HEK293 (cell line): ENCODE measurements around the gene STAT5B.

Experiments used
- GLIS2 ChIP-seq: fragments of 450-650 bp; formaldehyde crosslinking; IDR thresholded peaks from 2 replicates; pipeline ENCODE4 v1.5.1; 2016; ENCODE audit warnings: missing biosample characterization, missing genetic modification characterization
- HOXA7 ChIP-seq: sonication (generic); formaldehyde crosslinking; IDR thresholded peaks from 2 replicates; pipeline ENCODE4 v1.8.1; 2022; ENCODE audit warnings: missing genetic modification reagents, borderline replicate concordance
- INSM2 ChIP-seq: fragments of 450-650 bp; formaldehyde crosslinking; IDR thresholded peaks from 2 replicates; pipeline ENCODE4 v1.5.1; 2016; ENCODE audit warnings: missing biosample characterization, missing genetic modification characterization
- KLF1 ChIP-seq: fragments of 450-650 bp; formaldehyde crosslinking; IDR thresholded peaks from 2 replicates; pipeline ENCODE4 v1.5.1; 2016; ENCODE audit warnings: missing biosample characterization, missing genetic modification characterization
- KLF7 ChIP-seq: fragments of 450-650 bp; formaldehyde crosslinking; IDR thresholded peaks from 2 replicates; pipeline ENCODE4 v1.5.1; 2016; ENCODE audit warnings: missing biosample characterization, missing genetic modification characterization, borderline replicate concordance
- MZF1 ChIP-seq: fragments of 450-650 bp; formaldehyde crosslinking; IDR thresholded peaks from 2 replicates; pipeline ENCODE4 v1.5.1; 2017; ENCODE audit warnings: missing biosample characterization, missing genetic modification characterization, borderline replicate concordance
- SCRT1 ChIP-seq: fragments of 450-650 bp; formaldehyde crosslinking; IDR thresholded peaks from 2 replicates; pipeline ENCODE4 v1.5.1; 2016; ENCODE audit warnings: missing biosample characterization, missing genetic modification characterization, borderline replicate concordance
- ZBTB1 ChIP-seq: fragments of 450-650 bp; formaldehyde crosslinking; IDR thresholded peaks from 2 replicates; pipeline ENCODE4 v1.5.1; 2016; ENCODE audit warnings: missing biosample characterization, missing genetic modification characterization
- ZBTB48 ChIP-seq: fragments of 450-650 bp; formaldehyde crosslinking; IDR thresholded peaks from 2 replicates; pipeline ENCODE4 v1.5.1; 2016; ENCODE audit warnings: missing biosample characterization, missing genetic modification characterization
- ZBTB8A ChIP-seq: fragments of 450-650 bp; formaldehyde crosslinking; IDR thresholded peaks from 2 replicates; pipeline ENCODE4 v1.5.1; 2016; ENCODE audit warnings: missing biosample characterization, missing genetic modification characterization
- ZFHX2 ChIP-seq: fragments of 450-650 bp; formaldehyde crosslinking; conservative IDR thresholded peaks from 2 replicates; pipeline ENCODE4 v1.5.1; 2016; ENCODE audit warnings: missing biosample characterization, missing genetic modification characterization
- ZNF221 ChIP-seq: fragments of 450-650 bp; formaldehyde crosslinking; IDR thresholded peaks from 2 replicates; pipeline ENCODE4 v1.5.1; 2017; ENCODE audit warnings: missing biosample characterization, missing genetic modification characterization, borderline replicate concordance
- ZNF26 ChIP-seq: fragments of 450-650 bp; formaldehyde crosslinking; IDR thresholded peaks from 2 replicates; pipeline ENCODE4 v1.5.1; 2016; ENCODE audit warnings: missing biosample characterization, missing genetic modification characterization
- ZNF394 ChIP-seq: fragments of 450-650 bp; formaldehyde crosslinking; IDR thresholded peaks from 2 replicates; pipeline ENCODE4 v1.5.1; 2016; ENCODE audit warnings: missing biosample characterization, missing genetic modification characterization, mild to moderate bottlenecking, moderate library complexity, borderline replicate concordance
- ZNF48 ChIP-seq: fragments of 450-650 bp; formaldehyde crosslinking; IDR thresholded peaks from 2 replicates; pipeline ENCODE4 v1.5.1; 2016; ENCODE audit warnings: missing biosample characterization, missing genetic modification characterization
- ZNF510 ChIP-seq: fragments of 450-650 bp; formaldehyde crosslinking; IDR thresholded peaks from 2 replicates; pipeline ENCODE4 v1.5.1; 2018; ENCODE audit warnings: mild to moderate bottlenecking, missing genetic modification characterization, missing biosample characterization; ENCODE audit not compliant: insufficient replicate concordance
- ZNF555 ChIP-seq: fragments of 450-650 bp; formaldehyde crosslinking; conservative IDR thresholded peaks from 2 replicates; pipeline ENCODE4 v1.5.1; 2017; ENCODE audit warnings: missing biosample characterization, mild to moderate bottlenecking, missing genetic modification characterization, inconsistent platforms
- ZNF621 ChIP-seq: fragments of 450-650 bp; formaldehyde crosslinking; IDR thresholded peaks from 2 replicates; pipeline ENCODE4 v1.5.1; 2017; ENCODE audit warnings: missing biosample characterization, missing genetic modification characterization
- ZNF664 ChIP-seq: fragments of 450-650 bp; formaldehyde crosslinking; IDR thresholded peaks from 2 replicates; pipeline ENCODE4 v1.5.1; 2016; ENCODE audit warnings: missing biosample characterization, missing genetic modification characterization
- ZNF785 ChIP-seq: fragments of 450-650 bp; formaldehyde crosslinking; IDR thresholded peaks from 2 replicates; pipeline ENCODE4 v1.5.1; 2016; ENCODE audit warnings: missing biosample characterization, missing genetic modification characterization
- ZSCAN30 ChIP-seq: fragments of 450-650 bp; IDR thresholded peaks from 2 replicates; pipeline ENCODE4 v1.5.1; 2018; ENCODE audit warnings: missing biosample characterization, mild to moderate bottlenecking, missing genetic modification characterization, moderate library complexity
- TF ChIP-seq, protein P1 (sequence below): fragments of 450-650 bp; formaldehyde crosslinking; IDR thresholded peaks from 2 replicates; pipeline ENCODE4 v1.5.1; 2017; ENCODE audit warnings: missing biosample characterization, missing genetic modification characterization
- TF ChIP-seq, protein P2 (sequence below): fragments of 450-650 bp; formaldehyde crosslinking; IDR thresholded peaks from 2 replicates; pipeline ENCODE4 v1.5.1; 2016; ENCODE audit warnings: missing biosample characterization, missing genetic modification characterization
- TF ChIP-seq, protein P3 (sequence below): fragments of 450-650 bp; formaldehyde crosslinking; IDR thresholded peaks from 2 replicates; pipeline ENCODE4 v1.5.1; 2017; ENCODE audit warnings: missing biosample characterization, missing genetic modification characterization
- TF ChIP-seq, protein P4 (sequence below): fragments of 450-650 bp; formaldehyde crosslinking; conservative IDR thresholded peaks from 2 replicates; pipeline ENCODE4 v1.5.1; 2016; ENCODE audit warnings: low read depth, missing biosample characterization, missing genetic modification characterization

STAT5B gene

DNA sequence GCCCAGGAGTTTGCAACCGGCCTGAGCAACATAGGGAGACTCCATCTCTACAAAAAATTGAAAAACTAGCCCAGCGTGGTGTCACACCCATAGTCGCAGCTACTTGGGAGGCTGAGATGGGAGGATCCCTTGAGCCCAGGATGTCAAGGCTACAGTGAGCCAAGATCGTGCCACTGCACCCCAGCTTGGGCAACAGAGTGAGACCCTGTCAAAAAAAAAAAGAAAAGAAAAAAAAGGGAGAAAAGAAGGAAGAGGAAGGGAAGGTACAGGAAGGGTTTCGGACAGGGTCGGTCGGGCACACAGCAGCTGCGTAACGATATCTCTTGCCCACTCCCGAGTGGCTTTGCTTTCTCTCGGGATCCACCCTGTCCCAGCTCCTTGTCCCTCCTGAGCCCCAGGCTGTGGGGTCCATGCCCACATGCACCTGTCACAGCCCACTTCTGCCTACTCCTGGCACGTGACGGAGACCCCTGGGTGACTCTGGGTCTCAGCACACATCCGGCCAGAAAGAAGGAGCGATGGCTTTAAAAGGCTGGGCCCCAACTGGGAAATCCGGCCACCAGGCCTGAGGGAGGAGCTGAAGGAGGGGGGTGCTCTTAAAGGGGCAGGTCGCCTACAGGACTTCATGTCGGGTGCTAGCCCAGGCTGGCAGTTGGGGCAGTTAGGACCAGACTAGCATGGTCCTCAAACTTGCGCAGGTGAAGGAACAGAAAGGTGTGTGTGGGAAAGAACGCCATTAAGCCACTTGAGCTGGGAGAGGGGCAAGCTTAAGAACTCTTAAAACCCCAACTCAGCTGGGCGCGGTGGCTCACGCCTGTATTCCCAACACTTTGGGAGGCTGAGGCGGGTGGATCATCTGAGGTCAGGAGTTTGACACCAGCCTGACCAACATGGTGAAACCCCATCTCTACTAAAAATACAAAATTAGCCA lies 82.0 kb downstream of the STAT5B start, which contains the start of gene GHDC (continued):
- TF ChIP-seq, protein P1, sequence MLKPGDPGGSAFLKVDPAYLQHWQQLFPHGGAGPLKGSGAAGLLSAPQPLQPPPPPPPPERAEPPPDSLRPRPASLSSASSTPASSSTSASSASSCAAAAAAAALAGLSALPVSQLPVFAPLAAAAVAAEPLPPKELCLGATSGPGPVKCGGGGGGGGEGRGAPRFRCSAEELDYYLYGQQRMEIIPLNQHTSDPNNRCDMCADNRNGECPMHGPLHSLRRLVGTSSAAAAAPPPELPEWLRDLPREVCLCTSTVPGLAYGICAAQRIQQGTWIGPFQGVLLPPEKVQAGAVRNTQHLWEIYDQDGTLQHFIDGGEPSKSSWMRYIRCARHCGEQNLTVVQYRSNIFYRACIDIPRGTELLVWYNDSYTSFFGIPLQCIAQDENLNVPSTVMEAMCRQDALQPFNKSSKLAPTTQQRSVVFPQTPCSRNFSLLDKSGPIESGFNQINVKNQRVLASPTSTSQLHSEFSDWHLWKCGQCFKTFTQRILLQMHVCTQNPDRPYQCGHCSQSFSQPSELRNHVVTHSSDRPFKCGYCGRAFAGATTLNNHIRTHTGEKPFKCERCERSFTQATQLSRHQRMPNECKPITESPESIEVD (tag by site-specific recombination) = no peak
- TF ChIP-seq, protein P2, sequence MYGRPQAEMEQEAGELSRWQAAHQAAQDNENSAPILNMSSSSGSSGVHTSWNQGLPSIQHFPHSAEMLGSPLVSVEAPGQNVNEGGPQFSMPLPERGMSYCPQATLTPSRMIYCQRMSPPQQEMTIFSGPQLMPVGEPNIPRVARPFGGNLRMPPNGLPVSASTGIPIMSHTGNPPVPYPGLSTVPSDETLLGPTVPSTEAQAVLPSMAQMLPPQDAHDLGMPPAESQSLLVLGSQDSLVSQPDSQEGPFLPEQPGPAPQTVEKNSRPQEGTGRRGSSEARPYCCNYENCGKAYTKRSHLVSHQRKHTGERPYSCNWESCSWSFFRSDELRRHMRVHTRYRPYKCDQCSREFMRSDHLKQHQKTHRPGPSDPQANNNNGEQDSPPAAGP (tag by site-specific recombination) = peak; percentile 20; the same call in 1 of the 2 replicates
- TF ChIP-seq MZF1 (tag by site-specific recombination) (no peak), INSM2 (tag by site-specific recombination) (no peak), ZNF26 (no peak), ZSCAN30 (tag by site-specific recombination) (no peak), ZNF394 (tag by site-specific recombination) (peak; percentile 88; the same call in 1 of the 2 replicates), ZNF555 (no peak), ZNF785 (no peak), ZNF48 (tag by site-specific recombination) (no peak), SCRT1 (tag by site-specific recombination) (no peak), HOXA7 (CRISPR knock-in tag) (no peak), ZBTB1 (tag by site-specific recombination) (no peak), ZBTB8A (tag by site-specific recombination) (0 out of 2 replicates have a peak, but pooled peaks have one; percentile 30), ZNF621 (no peak), GLIS2 (tag by site-specific recombination) (peak; percentile 85), ZNF510 (tag by site-specific recombination) (no peak), ZNF221 (tag by site-specific recombination) (no peak), ZBTB48 (tag by site-specific recombination) (peak; percentile 52), KLF7 (tag by site-specific recombination) (0 out of 2 replicates have a peak, but pooled peaks have one; percentile 35), ZFHX2 (tag by site-specific recombination) (0 out of 2 replicates have a peak, but pooled peaks have one; percentile 36), KLF1 (tag by site-specific recombination) (no peak), ZNF664 (tag by site-specific recombination) (no peak)
- TF ChIP-seq, protein P3, sequence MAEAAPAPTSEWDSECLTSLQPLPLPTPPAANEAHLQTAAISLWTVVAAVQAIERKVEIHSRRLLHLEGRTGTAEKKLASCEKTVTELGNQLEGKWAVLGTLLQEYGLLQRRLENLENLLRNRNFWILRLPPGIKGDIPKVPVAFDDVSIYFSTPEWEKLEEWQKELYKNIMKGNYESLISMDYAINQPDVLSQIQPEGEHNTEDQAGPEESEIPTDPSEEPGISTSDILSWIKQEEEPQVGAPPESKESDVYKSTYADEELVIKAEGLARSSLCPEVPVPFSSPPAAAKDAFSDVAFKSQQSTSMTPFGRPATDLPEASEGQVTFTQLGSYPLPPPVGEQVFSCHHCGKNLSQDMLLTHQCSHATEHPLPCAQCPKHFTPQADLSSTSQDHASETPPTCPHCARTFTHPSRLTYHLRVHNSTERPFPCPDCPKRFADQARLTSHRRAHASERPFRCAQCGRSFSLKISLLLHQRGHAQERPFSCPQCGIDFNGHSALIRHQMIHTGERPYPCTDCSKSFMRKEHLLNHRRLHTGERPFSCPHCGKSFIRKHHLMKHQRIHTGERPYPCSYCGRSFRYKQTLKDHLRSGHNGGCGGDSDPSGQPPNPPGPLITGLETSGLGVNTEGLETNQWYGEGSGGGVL (tag by site-specific recombination) = no peak
- TF ChIP-seq, protein P4, sequence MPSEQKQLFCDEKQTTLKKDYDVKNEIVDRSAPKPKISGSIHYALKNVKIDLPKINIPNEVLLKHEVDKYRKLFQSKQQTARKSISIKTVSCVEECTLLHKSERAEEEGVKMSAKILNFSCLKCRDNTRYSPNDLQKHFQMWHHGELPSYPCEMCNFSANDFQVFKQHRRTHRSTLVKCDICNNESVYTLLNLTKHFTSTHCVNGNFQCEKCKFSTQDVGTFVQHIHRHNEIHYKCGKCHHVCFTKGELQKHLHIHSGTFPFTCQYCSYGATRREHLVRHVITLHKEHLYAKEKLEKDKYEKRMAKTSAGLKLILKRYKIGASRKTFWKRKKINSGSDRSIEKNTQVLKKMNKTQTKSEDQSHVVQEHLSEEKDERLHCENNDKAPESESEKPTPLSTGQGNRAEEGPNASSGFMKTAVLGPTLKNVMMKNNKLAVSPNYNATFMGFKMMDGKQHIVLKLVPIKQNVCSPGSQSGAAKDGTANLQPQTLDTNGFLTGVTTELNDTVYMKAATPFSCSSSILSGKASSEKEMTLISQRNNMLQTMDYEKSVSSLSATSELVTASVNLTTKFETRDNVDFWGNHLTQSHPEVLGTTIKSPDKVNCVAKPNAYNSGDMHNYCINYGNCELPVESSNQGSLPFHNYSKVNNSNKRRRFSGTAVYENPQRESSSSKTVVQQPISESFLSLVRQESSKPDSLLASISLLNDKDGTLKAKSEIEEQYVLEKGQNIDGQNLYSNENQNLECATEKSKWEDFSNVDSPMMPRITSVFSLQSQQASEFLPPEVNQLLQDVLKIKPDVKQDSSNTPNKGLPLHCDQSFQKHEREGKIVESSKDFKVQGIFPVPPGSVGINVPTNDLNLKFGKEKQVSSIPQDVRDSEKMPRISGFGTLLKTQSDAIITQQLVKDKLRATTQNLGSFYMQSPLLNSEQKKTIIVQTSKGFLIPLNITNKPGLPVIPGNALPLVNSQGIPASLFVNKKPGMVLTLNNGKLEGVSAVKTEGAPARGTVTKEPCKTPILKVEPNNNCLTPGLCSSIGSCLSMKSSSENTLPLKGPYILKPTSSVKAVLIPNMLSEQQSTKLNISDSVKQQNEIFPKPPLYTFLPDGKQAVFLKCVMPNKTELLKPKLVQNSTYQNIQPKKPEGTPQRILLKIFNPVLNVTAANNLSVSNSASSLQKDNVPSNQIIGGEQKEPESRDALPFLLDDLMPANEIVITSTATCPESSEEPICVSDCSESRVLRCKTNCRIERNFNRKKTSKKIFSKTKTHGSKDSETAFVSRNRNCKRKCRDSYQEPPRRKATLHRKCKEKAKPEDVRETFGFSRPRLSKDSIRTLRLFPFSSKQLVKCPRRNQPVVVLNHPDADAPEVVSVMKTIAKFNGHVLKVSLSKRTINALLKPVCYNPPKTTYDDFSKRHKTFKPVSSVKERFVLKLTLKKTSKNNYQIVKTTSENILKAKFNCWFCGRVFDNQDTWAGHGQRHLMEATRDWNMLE (tag by site-specific recombination) = peak; percentile 39; the same call in 1 of the 2 replicates
